ENCODE data around the gene LCE1B.
A peak's percentile ranks its signal among the peaks of the same experiment; 100 is the strongest.

The LCE1B gene

GRCh38 chr1:152811671-152812070 is at the start of gene LCE1B:
Gene LCE1B (plus strand): TSS chr1:152811971. CDS start chr1:152812447, 476 bp downstream.
- DNase-seq: no peak

GRCh38 chr1:152768847-152769533 is 42.8 kb upstream of the LCE1B start:
- no peak for DNase-seq

- no peak for DNase-seq
Observed at GRCh38 chr1:152770411-152770810, 41.4 kb upstream of the LCE1B start.

- no peak for DNase-seq
Observed at GRCh38 chr1:152774875-152775274, 36.9 kb upstream of the LCE1B start, which contains the start of gene LCE1F. Gene LCE1F (plus strand): TSS chr1:152775140. CDS start chr1:152776372, 1,232 bp downstream.

GRCh38 chr1:152776361-152776760 is 35.4 kb upstream of the LCE1B start:
- no peak for DNase-seq

GRCh38 chr1:152777510-152778137 is 34.1 kb upstream of the LCE1B start:
- peak; percentile 50 for DNase-seq

- DNase-seq: no peak
Observed at GRCh38 chr1:152783095-152783494, 28.7 kb upstream of the LCE1B start.

- peak; percentile 5 for DNase-seq
Observed at GRCh38 chr1:152786077-152786476, 25.7 kb upstream of the LCE1B start, which contains the start of gene LCE1E. Gene LCE1E (plus strand): TSS chr1:152786257. CDS start chr1:152787300, 1,043 bp downstream.

GRCh38 chr1:152795686-152796085 is 16.1 kb upstream of the LCE1B start:
- no peak for DNase-seq

GRCh38 chr1:152796421-152796820 is 15.3 kb upstream of the LCE1B start, which contains the start of gene LCE1D:
Gene LCE1D (plus strand): TSS chr1:152796721. CDS start chr1:152797795, 1,074 bp downstream.
- no peak for DNase-seq

- DNase-seq: no peak
Observed at GRCh38 chr1:152801333-152801732, 10.4 kb upstream of the LCE1B start.

- DNase-seq: no peak
Observed at GRCh38 chr1:152806576-152806975, 5.2 kb upstream of the LCE1B start, which contains the start of gene LCE1C. Gene LCE1C (minus strand): TSS chr1:152806651. CDS start chr1:152805478, 1,173 bp downstream.

GRCh38 chr1:152811050-152811449 is 721 bp upstream of the LCE1B start:
- DNase-seq: no peak

- no peak for DNase-seq
Observed at GRCh38 chr1:152817309-152817708, 5.5 kb downstream of the LCE1B start.

GRCh38 chr1:152823294-152823693 is 11.5 kb downstream of the LCE1B start:
- no peak for DNase-seq

GRCh38 chr1:152824964-152825363 is 13.2 kb downstream of the LCE1B start:
- no peak for DNase-seq

- no peak for DNase-seq
Observed at GRCh38 chr1:152827173-152827572, 15.4 kb downstream of the LCE1B start, which contains the start of gene LCE1A. Gene LCE1A (plus strand): TSS chr1:152827473. CDS start chr1:152827473, 0 bp downstream.

GRCh38 chr1:152836870-152837269 is 25.1 kb downstream of the LCE1B start:
- DNase-seq: no peak

GRCh38 chr1:152842556-152842955 is 30.8 kb downstream of the LCE1B start, which contains the start of gene LCE6A:
Gene LCE6A (plus strand): TSS chr1:152842856. CDS start chr1:152843521, 665 bp downstream.
- no peak for DNase-seq

GRCh38 chr1:152855661-152856060 is 43.9 kb downstream of the LCE1B start:
- DNase-seq: no peak

- DNase-seq: no peak
Observed at GRCh38 chr1:152858062-152858461, 46.3 kb downstream of the LCE1B start.

GRCh38 chr1:152859696-152860095 is 47.9 kb downstream of the LCE1B start, which contains the start of gene LCE7A:
Gene LCE7A (plus strand): TSS chr1:152859996. CDS start chr1:152860698, 702 bp downstream.
- no peak for DNase-seq

- DNase-seq: no peak
Observed at GRCh38 chr1:152860129-152860528, 48.4 kb downstream of the LCE1B start.

GRCh38 chr1:152861374-152861773 is 49.6 kb downstream of the LCE1B start:
- DNase-seq: no peak

Measured in NCI-H69 (cell line).